Measurements from ENCODE around the gene TSSK6.

The TSSK6 gene

DNA sequence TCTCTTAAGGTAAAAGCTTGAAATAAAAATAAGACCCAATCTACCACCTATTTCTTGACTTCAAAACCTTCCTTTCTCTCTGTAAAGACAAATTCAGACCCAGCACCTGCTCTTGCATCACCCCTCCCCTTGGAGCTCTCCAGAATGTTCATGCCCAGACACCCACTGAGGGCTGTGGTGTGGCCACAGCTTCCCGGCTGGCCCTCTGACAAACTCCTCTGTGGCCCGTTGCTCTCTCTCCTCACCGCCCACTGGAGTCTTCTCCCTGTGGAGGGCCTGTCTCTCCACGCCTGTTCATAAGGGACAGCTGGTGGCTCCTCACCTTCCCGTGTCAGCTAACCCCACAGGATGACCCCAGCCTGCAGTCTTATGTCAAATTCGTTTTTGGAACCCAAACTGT, 49.1 kb downstream of the TSSK6 start:
- FAIRE-seq (no peak), DNase-seq (ENCODE audit: insufficient read length, low spot score) (no peak)

DNA sequence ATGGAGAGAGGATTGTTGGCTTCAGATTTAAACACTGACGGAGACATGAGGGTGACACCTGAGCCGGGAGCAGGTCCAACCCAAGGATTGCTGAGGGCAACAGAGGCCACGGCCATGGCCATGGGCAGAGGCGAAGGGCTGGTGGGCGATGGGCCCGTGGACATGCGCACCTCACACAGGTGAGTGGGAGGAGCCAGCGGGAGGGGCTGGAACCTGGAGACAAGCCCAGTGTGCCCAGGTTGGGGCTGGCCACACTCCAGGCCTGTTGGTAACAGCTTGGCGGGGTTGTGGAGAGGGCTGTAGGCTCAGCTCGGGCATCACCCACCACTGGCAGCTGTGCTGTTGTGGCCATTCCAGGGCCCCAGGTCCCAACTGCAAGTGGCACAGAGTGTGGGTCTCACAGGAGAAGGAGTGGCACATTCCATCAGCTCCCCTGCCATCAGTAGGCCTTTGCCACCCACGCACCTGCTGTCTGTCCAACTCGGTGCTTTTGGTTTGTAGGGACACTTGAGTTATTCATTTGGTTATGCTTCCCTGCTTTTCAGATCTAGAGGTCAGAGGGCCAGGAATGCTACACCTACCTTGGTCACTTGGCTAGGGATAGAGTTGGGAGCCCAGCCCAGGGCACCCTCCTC, 49.8 kb downstream of the TSSK6 start:
- no peak for FAIRE-seq

DNA sequence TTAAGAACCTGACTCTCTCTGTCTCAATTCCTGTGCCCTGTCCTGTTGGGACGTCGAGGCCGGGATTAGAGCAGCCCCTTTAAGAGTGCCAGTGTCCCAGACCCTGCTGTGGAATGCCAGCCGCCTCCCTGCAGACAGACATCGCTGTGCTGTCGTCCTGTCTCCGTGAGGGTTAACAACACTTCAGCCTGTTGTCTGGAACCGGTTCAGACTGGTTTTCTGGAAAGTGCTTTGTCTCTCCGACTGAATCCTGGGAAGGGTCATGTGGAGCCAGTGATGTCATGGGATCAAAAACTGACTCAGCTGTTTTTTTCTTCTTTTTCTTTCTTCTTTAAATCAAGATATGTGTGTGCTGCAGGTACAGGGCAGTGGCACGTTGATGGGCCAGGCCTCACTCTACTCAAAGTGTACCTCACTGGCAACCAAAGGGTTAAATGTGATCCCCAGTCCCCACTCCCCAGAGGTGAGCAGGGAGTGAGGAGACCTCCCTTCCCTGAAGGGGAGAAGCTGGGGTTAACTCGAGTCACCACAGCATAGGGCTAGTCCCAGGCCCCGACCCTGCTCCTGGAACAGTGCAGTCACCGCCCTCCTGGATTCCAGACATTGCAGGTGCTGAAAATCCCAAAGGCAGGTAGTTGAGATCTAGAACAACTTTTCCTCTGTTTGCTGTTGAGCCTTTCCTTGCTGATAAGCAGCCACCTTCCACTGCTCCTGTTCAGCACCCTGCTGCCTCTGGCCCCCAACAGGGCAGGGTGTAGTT, 50.8 kb downstream of the TSSK6 start:
- DNase-seq (ENCODE audit: insufficient read length, low spot score) (no peak), FAIRE-seq (no peak)

More for the DNA sequence above, 49.8 kb downstream of the TSSK6 start:
- DNase-seq (ENCODE audit: insufficient read length, low spot score) = no peak

Data from HTR-8/SVneo (cell line).